CD4-positive, alpha-beta T cell (primary cell): ENCODE data around the gene MYO1A. TPM values are rescaled to one million over a fixed set of nuclear protein-coding genes. Genes with fewer than 3 reads are reported as not detected.

Source experiments
- ATAC-seq: fragments of 200-7000 bp; cut with Tn5 transposase; one replicate; pipeline ENCODE4 v1.10.0; 2022; ENCODE audit warnings: mild to moderate bottlenecking; ENCODE audit not compliant: poor library complexity
- CTCF ChIA-PET: fragments of 350-600 bp; sonication (Branson Sonifier 250); formaldehyde crosslinking; loops from one replicate; lab custom pipeline; 2021; ENCODE audit warnings: antibody characterized with exemption, inconsistent platforms; lab: Charles Lee
- POLR2A ChIA-PET: fragments of 350-600 bp; sonication (Branson Sonifier 250); formaldehyde crosslinking; loops from one replicate; lab custom pipeline; 2021; ENCODE audit warnings: antibody characterized with exemption, inconsistent platforms; lab: Charles Lee
- DNase-seq, 14 experiments: peaks; one replicate each; pipeline ENCODE4 v3.0.0-alpha.2; 2013 to 2020; ENCODE audit warnings: mixed read lengths in 2 of 14
- H3K27ac ChIP-seq, 2 donors: one replicate each; pipeline versions ENCODE4 v1.5.1 to v1.7.0; 2013; ENCODE audit warnings: low read length in 2 of 2, low read depth in 1 of 2, mild to moderate bottlenecking in 1 of 2
- H3K27me3 ChIP-seq, 2 experiments: 1 replicate in 1 of 2; 2 replicates in 1 of 2; pipeline versions ENCODE4 v1.6.1 to v1.7.0; 2013; ENCODE audit warnings: low read length in 2 of 2, control low read depth in 1 of 2, mild to moderate bottlenecking in 1 of 2, moderate library complexity in 1 of 2; ENCODE audit not compliant: insufficient read depth in 2 of 2, control insufficient read depth in 1 of 2
- H3K36me3 ChIP-seq: one replicate; pipeline ENCODE4 v1.6.1; 2013; ENCODE audit warnings: low read length, control low read depth; ENCODE audit not compliant: insufficient read depth
- H3K4me1 ChIP-seq: one replicate; pipeline ENCODE4 v1.6.1; 2013; ENCODE audit warnings: low read length, control low read depth; ENCODE audit not compliant: insufficient read depth
- H3K4me3 ChIP-seq: one replicate; pipeline ENCODE4 v1.5.1; 2013; ENCODE audit warnings: mild to moderate bottlenecking, low read length, moderate library complexity
- H3K9me3 ChIP-seq, 2 experiments: 1 replicate in 1 of 2; 2 replicates in 1 of 2; pipeline versions ENCODE4 v1.6.1 to v1.7.0; 2013; ENCODE audit warnings: low read length in 2 of 2, mild to moderate bottlenecking in 2 of 2, control low read depth in 1 of 2, moderate library complexity in 1 of 2; ENCODE audit not compliant: control insufficient read depth in 1 of 2, insufficient read depth in 1 of 2
- H3K27ac Mint-ChIP-seq: one replicate; pipeline ENCODE4 v1.8.0; 2020; ENCODE audit warnings: mixed read lengths
- H3K27me3 Mint-ChIP-seq: one replicate; pipeline ENCODE4 v1.8.0; 2021; ENCODE audit warnings: mixed read lengths
- H3K36me3 Mint-ChIP-seq: one replicate; pipeline ENCODE4 v1.8.0; 2021; ENCODE audit warnings: low read depth, mixed read lengths
- H3K4me1 Mint-ChIP-seq: one replicate; pipeline ENCODE4 v1.8.0; 2021; ENCODE audit warnings: low read depth, mixed read lengths
- H3K4me3 Mint-ChIP-seq: one replicate; pipeline ENCODE4 v1.8.0; 2020; ENCODE audit warnings: mild to moderate bottlenecking, mixed read lengths
- H3K9me3 Mint-ChIP-seq: one replicate; pipeline ENCODE4 v1.8.0; 2020; ENCODE audit warnings: mixed read lengths
- CTCF ChIP-seq: fragments of 200-600 bp; IDR thresholded peaks from one replicate; pipeline ENCODE4 v1.8.0; 2022; ENCODE audit warnings: antibody characterized with exemption, mild to moderate bottlenecking
- intact Hi-C, 2 experiments: fragments of 100-400 bp; cut with DNase I in 1 of 2; cut with micrococcal nuclease in 1 of 2; formaldehyde crosslinking; loops; one replicate each; pipeline versions ENCODE4 v1.15.1 to v1.9.0; 2023 to 2025; cut with DNase I, micrococcal nuclease
- total RNA-seq, 174 experiments: library from RNA in 2 of 174; stranded (reverse) in 2 of 174; gene quantifications; one replicate each; pipeline ENCODE4 v1.2.3 and lab custom pipeline; 2021 to 2026

The MYO1A gene
- total RNA-seq, 2 experiments from 2014 or later = 1.0 to 1.1 TPM

DNA sequence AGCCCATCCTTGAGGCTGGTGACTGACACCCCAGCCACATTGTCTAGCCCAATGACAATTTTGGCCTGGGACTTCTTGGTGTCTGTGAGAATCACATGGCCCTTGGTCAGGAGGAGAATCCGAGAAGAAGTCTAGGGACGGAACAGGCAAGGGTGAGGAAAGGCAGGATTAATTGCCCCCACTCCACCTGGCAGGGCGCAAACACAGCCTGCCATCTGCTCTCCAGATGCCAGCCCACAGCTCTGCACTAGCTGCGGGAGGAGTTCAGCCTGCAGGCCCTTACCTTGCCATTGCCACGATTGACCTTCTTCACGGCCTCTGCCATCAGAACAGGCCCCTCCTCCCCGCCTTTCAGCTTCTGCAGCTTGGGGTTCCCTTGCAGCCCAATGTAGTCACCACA is 20.5 kb downstream of the MYO1A start:
- ChIA-PET CTCF (no interaction called here), POLR2A (interaction anchor here (1.3 kb wide), 1 partner anchor 19 kb away, joined by 3 read pairs; no protein-coding TSS in a partner anchor)
- intact Hi-C loops = no loop called here
- Histone ChIP-seq H3K4me3 (no peak overlapping the region), H3K9me3 (no peaks in the 10 kb centered on the region), H3K27me3 (no peaks in the 10 kb centered on the region), H3K36me3 (no peaks in the 10 kb centered on the region), H3K27ac (no peak overlapping the region), H3K4me1 (peaks cover 43% of the 10 kb centered on the region)
- no peak for TF ChIP-seq CTCF
- no peaks in the 10 kb centered on the region for H3K9me3 Mint-ChIP-seq
- no peaks in the 10 kb centered on the region for H3K27me3 Mint-ChIP-seq
- ATAC-seq (no peak), DNase-seq (no peak)
- H3K4me1 Mint-ChIP-seq = peaks cover 67% of the 10 kb centered on the region
- H3K36me3 Mint-ChIP-seq = no peaks in the 10 kb centered on the region
- H3K27ac Mint-ChIP-seq = no peak overlapping the region
- no peak overlapping the region for H3K4me3 Mint-ChIP-seq

GRCh38 chr12:57027805-57028153 is 22.1 kb downstream of the MYO1A start:
- H3K27me3 Mint-ChIP-seq = no peaks in the 10 kb centered on the region
- intact Hi-C loops = no loop called here
- H3K4me3 Mint-ChIP-seq = no peak overlapping the region
- ATAC-seq (no peak), DNase-seq (no peak)
- peak overlapping the region; percentile 50 for H3K27ac Mint-ChIP-seq
- H3K9me3 Mint-ChIP-seq = no peaks in the 10 kb centered on the region
- ChIA-PET CTCF (interaction anchor here (1.0 to 2.2 kb wide), 2 partner anchors 11 to 31 kb away, joined by 3 to 7 read pairs; partner anchors contain the start of gene TAC3), POLR2A (interaction anchor here (0.7 to 2.1 kb wide), 5 partner anchors 9 to 84 kb away, joined by 3 to 5 read pairs (median 4); partner anchors contain the start of genes NEMP1 and STAT6)
- no peaks in the 10 kb centered on the region for H3K36me3 ChIP-seq
- H3K4me1 Mint-ChIP-seq = peaks cover 75% of the 10 kb centered on the region
- H3K27me3 ChIP-seq = no peaks in the 10 kb centered on the region
- H3K4me1 ChIP-seq = peaks cover 43% of the 10 kb centered on the region
- no peak overlapping the region for H3K27ac ChIP-seq
- no peaks in the 10 kb centered on the region for H3K36me3 Mint-ChIP-seq
- no peak for TF ChIP-seq CTCF
- no peaks in the 10 kb centered on the region for H3K9me3 ChIP-seq
- no peak overlapping the region for H3K4me3 ChIP-seq

DNA sequence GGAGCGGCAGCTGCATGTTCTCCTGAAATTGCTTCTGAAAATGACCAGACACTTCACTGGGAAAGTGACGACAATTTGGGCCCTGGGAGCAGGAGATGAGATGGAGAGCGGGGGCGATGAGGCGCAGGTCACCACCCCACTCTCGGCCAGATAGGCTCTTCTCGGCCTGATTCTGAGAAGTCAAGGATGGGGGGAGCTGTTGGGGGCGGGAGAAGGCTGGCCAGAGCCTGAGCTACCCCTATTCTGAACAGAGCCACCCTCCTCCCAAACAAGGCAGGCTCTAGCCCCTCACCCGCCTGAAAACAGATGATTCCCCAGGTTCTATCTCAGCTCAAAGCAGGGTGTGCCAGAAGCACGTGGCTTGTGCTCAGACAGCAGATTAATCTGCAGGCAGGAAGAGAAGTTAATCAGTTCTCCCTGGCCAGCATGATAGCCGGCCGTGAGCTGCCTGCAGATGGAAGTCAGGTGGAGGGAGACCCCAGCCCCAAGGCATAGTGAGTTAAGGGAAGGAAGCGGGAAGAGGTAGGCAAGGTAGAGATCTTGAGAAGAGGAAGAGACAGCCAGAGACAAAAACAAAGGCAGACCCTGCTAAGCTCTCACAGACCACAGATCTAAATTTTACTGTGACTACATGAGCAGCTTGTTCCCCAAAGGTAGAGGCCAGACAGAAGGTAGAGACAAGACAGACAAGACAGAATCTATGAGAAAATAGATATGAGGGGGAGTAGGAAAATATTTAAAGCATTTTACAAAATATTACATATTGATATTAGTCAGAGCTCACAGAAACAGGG is 22.7 kb downstream of the MYO1A start:
- ChIA-PET POLR2A (interaction anchor here (0.6 to 2.1 kb wide), 6 partner anchors 8 to 116 kb away, joined by 3 to 5 read pairs (median 4); partner anchors contain the start of genes NEMP1 and STAT6), CTCF (interaction anchor here (1.0 to 2.2 kb wide), 2 partner anchors 11 to 32 kb away, joined by 3 to 7 read pairs; partner anchors contain the start of gene TAC3)
- no peak for TF ChIP-seq CTCF
- Mint-ChIP-seq H3K4me3 (no peak overlapping the region), H3K27me3 (no peaks in the 10 kb centered on the region), H3K36me3 (no peaks in the 10 kb centered on the region), H3K27ac (peak overlapping the region; percentile 50), H3K4me1 (peaks cover 72% of the 10 kb centered on the region), H3K9me3 (no peaks in the 10 kb centered on the region)
- intact Hi-C loops = no loop called here
- H3K4me3 ChIP-seq = no peak overlapping the region
- H3K9me3 ChIP-seq = no peaks in the 10 kb centered on the region
- DNase-seq (peak in 1 of 14 experiments; percentile 39), ATAC-seq (peak; percentile 39)
- no peak overlapping the region for H3K27ac ChIP-seq
- H3K4me1 ChIP-seq = peaks cover 43% of the 10 kb centered on the region
- no peaks in the 10 kb centered on the region for H3K36me3 ChIP-seq
- no peaks in the 10 kb centered on the region for H3K27me3 ChIP-seq
